ENCODE results near the gene LEFTY2.

The LEFTY2 gene

DNA sequence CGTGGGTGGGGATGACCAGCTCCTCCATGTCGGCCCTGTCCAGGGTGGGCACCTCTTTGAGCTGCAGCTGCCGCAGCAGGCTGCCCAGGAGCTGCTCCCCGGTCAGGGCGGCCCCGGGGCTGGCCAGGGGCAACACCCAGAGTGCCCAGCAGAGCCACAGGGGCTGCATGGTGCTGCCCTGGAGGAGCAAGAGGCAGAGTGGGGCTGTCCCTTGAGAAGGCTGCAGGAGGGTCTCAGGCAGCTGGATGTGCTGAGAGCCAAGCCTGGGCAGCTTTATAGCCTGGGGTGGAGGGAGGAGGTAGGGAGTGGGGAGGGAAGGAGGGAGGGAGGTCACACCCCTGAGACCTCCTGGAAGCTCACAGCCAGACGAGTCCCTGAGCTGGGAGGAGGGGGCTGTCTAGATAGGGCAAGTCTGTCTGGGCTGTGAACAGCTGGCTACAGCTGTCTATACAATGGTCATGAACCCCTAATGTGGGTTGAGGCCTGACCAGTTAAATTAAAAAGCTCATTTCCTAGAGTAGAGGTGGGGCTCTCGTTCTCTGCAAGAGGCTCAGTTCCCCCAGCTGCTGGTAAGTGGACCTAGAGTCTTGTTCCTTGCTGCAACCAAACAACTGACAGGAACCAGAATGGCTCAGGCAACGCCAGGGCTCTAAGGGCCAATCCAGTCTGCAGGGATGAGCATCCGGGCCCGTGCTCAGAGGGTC, 52.0 kb downstream of the LEFTY2 start, which contains the start of gene LEFTY1 (continued):
- TF ChIP-seq, protein P1, sequence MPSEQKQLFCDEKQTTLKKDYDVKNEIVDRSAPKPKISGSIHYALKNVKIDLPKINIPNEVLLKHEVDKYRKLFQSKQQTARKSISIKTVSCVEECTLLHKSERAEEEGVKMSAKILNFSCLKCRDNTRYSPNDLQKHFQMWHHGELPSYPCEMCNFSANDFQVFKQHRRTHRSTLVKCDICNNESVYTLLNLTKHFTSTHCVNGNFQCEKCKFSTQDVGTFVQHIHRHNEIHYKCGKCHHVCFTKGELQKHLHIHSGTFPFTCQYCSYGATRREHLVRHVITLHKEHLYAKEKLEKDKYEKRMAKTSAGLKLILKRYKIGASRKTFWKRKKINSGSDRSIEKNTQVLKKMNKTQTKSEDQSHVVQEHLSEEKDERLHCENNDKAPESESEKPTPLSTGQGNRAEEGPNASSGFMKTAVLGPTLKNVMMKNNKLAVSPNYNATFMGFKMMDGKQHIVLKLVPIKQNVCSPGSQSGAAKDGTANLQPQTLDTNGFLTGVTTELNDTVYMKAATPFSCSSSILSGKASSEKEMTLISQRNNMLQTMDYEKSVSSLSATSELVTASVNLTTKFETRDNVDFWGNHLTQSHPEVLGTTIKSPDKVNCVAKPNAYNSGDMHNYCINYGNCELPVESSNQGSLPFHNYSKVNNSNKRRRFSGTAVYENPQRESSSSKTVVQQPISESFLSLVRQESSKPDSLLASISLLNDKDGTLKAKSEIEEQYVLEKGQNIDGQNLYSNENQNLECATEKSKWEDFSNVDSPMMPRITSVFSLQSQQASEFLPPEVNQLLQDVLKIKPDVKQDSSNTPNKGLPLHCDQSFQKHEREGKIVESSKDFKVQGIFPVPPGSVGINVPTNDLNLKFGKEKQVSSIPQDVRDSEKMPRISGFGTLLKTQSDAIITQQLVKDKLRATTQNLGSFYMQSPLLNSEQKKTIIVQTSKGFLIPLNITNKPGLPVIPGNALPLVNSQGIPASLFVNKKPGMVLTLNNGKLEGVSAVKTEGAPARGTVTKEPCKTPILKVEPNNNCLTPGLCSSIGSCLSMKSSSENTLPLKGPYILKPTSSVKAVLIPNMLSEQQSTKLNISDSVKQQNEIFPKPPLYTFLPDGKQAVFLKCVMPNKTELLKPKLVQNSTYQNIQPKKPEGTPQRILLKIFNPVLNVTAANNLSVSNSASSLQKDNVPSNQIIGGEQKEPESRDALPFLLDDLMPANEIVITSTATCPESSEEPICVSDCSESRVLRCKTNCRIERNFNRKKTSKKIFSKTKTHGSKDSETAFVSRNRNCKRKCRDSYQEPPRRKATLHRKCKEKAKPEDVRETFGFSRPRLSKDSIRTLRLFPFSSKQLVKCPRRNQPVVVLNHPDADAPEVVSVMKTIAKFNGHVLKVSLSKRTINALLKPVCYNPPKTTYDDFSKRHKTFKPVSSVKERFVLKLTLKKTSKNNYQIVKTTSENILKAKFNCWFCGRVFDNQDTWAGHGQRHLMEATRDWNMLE (tag by site-specific recombination; conservative IDR thresholded peaks at IDR 0.05; ENCODE audit: low read depth), result no peak
- peak; percentile 60 for TF ChIP-seq KLF1 (tag by site-specific recombination; IDR thresholded peaks at IDR 0.05)
- TF ChIP-seq SALL2 (tag by site-specific recombination; IDR thresholded peaks at IDR 0.05; ENCODE audit: borderline replicate concordance), result no peak
- no peak for TF ChIP-seq HOXD13 (CRISPR knock-in tag; IDR thresholded peaks at IDR 0.05; ENCODE audit: borderline replicate concordance)
- no peak for TF ChIP-seq ZNF311 (tag by site-specific recombination; IDR thresholded peaks at IDR 0.05; ENCODE audit: borderline replicate concordance)
- TF ChIP-seq, protein P2, sequence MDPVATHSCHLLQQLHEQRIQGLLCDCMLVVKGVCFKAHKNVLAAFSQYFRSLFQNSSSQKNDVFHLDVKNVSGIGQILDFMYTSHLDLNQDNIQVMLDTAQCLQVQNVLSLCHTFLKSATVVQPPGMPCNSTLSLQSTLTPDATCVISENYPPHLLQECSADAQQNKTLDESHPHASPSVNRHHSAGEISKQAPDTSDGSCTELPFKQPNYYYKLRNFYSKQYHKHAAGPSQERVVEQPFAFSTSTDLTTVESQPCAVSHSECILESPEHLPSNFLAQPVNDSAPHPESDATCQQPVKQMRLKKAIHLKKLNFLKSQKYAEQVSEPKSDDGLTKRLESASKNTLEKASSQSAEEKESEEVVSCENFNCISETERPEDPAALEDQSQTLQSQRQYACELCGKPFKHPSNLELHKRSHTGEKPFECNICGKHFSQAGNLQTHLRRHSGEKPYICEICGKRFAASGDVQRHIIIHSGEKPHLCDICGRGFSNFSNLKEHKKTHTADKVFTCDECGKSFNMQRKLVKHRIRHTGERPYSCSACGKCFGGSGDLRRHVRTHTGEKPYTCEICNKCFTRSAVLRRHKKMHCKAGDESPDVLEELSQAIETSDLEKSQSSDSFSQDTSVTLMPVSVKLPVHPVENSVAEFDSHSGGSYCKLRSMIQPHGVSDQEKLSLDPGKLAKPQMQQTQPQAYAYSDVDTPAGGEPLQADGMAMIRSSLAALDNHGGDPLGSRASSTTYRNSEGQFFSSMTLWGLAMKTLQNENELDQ (tag by site-specific recombination; IDR thresholded peaks at IDR 0.05; ENCODE audit: low read depth), result no peak
- no peak for TF ChIP-seq ZNF621 (tag by site-specific recombination; IDR thresholded peaks at IDR 0.05)

DNA sequence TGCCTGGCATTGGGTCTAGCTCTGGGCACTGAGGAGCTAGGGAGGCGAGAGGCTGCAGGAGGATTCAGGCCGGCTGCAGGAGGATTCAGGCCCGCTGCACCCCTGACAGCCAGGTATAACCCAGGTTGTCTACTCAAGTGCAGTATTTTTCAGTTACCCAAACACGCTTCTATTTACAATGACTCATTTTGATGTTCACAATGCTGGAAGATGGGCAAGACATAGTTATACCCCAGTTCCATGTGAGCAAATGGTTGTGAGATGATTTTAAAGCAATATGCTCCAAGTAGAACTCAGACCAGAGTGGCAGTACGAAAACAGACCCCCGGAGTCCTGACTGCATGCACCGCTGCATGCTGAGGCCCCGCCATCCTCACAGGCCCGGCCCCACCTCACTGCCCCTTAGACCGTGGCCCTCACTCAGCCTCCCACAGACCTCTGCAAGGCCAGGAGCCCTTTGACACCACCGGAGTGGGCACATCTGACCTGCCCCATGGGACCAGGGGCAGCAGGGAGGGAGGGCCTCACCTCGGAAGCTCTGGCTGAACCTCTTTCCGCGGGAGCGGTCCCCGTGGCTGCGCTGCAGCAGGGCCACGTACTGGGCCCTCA, 52.6 kb downstream of the LEFTY2 start:
- CTCF ChIA-PET, result interaction anchor here (0.7 to 1.8 kb wide), 5 partner anchors 10 to 413 kb away, joined by 3 to 12 read pairs (median 5); no protein-coding TSS in a partner anchor
- H3K9me3 ChIP-seq (ENCODE audit: control insufficient read depth, insufficient read depth, low read depth, low read length), result no peaks in the 10 kb centered on the region
- no peaks in the 10 kb centered on the region for H3K36me3 ChIP-seq (ENCODE audit: control insufficient read depth in 2 of 2, insufficient read depth in 1 of 2, low read length in 2 of 2)
- H3K4me3 ChIP-seq (ENCODE audit: low read depth, low read length), result no peak overlapping the region
- POLR2A ChIA-PET, result interaction anchor here (0.8 kb wide), 1 partner anchor 36 kb away, joined by 6 read pairs; the partner anchor contains the start of gene PYCR2
- TF ChIP-seq ZNF175 (tag by site-specific recombination; IDR thresholded peaks at IDR 0.05) (no peak), ZFP41 (tag by site-specific recombination; IDR thresholded peaks at IDR 0.05; ENCODE audit: borderline replicate concordance) (no peak), ZBTB21 (tag by site-specific recombination; IDR thresholded peaks at IDR 0.05) (no peak), ZNF157 (tag by site-specific recombination; IDR thresholded peaks at IDR 0.05) (no peak), ZNF211 (tag by site-specific recombination; IDR thresholded peaks at IDR 0.05; ENCODE audit: low read depth) (no peak), MYNN (tag by site-specific recombination; IDR thresholded peaks at IDR 0.05; ENCODE audit: borderline replicate concordance) (no peak), ZNF555 (tag by site-specific recombination; conservative IDR thresholded peaks at IDR 0.05) (no peak), ZNF670 (tag by site-specific recombination; IDR thresholded peaks at IDR 0.05; ENCODE audit: low read depth) (no peak)
- TF ChIP-seq, protein P3, sequence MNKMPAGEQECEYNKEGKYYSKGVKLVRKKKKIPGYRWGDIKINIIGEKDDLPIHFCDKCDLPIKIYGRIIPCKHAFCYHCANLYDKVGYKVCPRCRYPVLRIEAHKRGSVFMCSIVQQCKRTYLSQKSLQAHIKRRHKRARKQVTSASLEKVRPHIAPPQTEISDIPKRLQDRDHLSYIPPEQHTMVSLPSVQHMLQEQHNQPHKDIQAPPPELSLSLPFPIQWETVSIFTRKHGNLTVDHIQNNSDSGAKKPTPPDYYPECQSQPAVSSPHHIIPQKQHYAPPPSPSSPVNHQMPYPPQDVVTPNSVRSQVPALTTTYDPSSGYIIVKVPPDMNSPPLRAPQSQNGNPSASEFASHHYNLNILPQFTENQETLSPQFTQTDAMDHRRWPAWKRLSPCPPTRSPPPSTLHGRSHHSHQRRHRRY (tag by site-specific recombination; IDR thresholded peaks at IDR 0.05), result no peak
- TF ChIP-seq, protein P4, sequence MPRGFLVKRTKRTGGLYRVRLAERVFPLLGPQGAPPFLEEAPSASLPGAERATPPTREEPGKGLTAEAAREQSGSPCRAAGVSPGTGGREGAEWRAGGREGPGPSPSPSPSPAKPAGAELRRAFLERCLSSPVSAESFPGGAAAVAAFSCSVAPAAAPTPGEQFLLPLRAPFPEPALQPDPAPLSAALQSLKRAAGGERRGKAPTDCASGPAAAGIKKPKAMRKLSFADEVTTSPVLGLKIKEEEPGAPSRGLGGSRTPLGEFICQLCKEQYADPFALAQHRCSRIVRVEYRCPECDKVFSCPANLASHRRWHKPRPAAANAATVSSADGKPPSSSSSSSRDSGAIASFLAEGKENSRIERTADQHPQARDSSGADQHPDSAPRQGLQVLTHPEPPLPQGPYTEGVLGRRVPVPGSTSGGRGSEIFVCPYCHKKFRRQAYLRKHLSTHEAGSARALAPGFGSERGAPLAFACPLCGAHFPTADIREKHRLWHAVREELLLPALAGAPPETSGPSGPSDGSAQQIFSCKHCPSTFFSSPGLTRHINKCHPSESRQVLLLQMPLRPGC (tag by site-specific recombination; IDR thresholded peaks at IDR 0.05), result no peak
- TF ChIP-seq, protein P5, sequence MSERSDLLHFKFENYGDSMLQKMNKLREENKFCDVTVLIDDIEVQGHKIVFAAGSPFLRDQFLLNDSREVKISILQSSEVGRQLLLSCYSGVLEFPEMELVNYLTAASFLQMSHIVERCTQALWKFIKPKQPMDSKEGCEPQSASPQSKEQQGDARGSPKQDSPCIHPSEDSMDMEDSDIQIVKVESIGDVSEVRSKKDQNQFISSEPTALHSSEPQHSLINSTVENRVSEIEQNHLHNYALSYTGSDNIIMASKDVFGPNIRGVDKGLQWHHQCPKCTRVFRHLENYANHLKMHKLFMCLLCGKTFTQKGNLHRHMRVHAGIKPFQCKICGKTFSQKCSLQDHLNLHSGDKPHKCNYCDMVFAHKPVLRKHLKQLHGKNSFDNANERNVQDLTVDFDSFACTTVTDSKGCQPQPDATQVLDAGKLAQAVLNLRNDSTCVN (tag by site-specific recombination; optimal IDR thresholded peaks at IDR 0.05), result no peak
- TF ChIP-seq, protein P6, sequence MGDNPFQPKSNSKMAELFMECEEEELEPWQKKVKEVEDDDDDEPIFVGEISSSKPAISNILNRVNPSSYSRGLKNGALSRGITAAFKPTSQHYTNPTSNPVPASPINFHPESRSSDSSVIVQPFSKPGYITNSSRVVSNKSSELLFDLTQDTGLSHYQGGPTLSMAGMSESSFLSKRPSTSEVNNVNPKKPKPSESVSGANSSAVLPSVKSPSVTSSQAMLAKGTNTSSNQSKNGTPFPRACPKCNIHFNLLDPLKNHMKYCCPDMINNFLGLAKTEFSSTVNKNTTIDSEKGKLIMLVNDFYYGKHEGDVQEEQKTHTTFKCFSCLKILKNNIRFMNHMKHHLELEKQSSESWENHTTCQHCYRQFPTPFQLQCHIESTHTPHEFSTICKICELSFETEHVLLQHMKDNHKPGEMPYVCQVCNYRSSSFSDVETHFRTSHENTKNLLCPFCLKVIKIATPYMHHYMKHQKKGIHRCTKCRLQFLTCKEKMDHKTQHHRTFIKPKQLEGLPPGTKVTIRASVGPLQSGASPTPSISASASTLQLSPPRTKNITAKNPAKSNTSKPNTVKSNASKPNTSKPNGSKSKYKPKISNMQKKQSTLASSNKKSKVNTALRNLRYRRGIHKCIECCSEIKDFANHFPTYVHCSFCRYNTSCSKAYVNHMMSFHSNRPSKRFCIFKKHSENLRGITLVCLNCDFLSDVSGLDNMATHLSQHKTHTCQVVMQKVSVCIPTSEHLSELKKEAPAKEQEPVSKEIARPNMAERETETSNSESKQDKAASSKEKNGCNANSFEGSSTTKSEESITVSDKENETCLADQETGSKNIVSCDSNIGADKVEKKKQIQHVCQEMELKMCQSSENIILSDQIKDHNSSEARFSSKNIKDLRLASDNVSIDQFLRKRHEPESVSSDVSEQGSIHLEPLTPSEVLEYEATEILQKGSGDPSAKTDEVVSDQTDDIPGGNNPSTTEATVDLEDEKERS (tag by site-specific recombination; IDR thresholded peaks at IDR 0.05), result no peak
- H3K4me1 ChIP-seq (ENCODE audit: control insufficient read depth, insufficient read depth, low read length), result no peaks in the 10 kb centered on the region
- no peak overlapping the region for H3K27ac ChIP-seq (ENCODE audit: extremely low read depth, low read depth, low read length)

Data from HEK293 (cell line).